ENCODE data around the gene C6orf47. TPM values are rescaled to one million over a fixed set of nuclear protein-coding genes. Genes with fewer than 3 reads are reported as not detected.
A peak's percentile ranks its signal among the peaks of the same experiment; 100 is the strongest.

Gene C6orf47
- total RNA-seq, 1 donor, result 20.7 TPM

DNA sequence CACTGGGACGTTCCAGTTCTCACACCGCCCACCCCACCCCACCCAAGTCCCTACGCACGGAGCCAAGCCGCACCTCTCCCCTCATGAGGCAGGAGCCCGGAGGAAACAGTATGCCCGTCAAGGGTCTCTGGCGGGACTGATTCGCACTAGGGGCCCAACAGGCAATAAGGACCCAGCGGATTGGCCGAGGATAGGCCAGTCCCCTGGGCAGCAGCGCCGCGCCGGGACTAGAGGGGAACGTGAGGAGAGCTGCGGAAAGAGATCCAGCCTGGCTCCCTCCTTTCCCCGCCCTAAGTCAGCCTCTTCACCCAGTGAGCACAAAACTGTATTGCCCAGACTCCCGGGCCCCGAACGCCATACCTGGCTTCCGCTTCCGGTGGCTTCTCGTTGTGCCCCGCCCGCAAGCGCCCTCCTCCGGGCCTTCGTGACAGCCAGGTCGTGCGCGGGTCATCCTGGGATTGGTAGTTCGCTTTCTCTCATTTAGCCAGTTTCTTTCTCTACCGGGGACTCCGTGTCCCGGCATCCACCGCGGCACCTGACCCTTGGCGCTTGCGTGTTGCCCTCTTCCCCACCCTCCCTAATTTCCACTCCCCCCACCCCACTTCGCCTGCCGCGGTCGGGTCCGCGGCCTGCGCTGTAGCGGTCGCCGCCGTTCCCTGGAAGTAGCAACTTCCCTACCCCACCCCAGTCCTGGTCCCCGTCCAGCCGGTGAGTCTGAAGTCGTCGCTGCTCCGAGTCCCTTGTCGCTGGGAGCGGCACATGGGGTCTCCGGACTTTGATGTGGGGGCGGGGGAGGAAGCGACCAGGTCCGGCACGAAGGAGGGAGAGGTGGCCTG lies 5.1 kb upstream of the C6orf47 start, which contains the start of gene CSNK2B:
TSS of gene CSNK2B (plus strand) at position 580 of the 836 bp plus-strand sequence. CDS start 752 bp downstream, outside the sequence.
- DNase-seq (ENCODE audit: low read depth), result peak; percentile 97
- TF ChIP-seq CTCF (IDR thresholded peaks at IDR 0.05; ENCODE audit: insufficient read depth, low read depth, low read length), result no peak
- H3K4me3 ChIP-seq (ENCODE audit: low read depth, low read length), result peak within 1 kb of the TSS; percentile 96

DNA sequence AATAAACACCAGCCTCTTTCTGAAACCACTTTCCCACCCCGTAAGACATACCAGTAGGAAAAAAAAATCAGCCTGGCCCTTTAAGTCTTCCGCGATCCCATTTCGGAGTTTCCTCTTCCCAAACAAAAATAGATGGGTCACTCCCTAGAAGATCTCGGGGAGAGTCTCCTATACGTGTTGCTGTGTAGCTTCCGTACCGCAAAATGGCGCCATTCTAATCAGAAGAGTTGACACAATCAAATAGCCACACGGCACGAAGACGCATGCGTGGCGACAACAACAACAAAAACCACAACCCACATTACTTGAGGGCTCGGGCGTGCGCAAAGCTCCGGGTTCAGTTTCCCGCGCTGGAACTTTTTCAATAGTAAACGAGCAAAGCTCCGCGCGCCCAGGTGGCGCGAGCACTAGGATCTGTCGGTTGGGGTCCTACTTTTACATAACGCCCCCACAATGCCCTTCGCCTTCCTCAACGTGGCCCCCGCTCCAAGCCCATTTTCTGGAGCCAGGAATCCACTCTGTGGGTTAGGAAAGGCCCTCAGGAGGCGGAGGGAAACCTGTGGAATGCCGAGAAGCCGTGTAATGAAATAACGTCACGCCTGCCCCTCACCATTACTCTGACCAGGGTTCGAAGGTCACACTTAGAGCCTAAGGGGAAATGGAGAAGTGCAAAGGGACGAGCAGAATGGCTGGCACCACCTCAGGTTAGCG lies 4.4 kb upstream of the C6orf47 start, which contains the start of gene GPANK1:
TSS of gene GPANK1 (minus strand) at position 208 of the 711 bp plus-strand sequence. CDS start 519 bp downstream, outside the sequence.
- TF ChIP-seq CTCF (IDR thresholded peaks at IDR 0.05; ENCODE audit: insufficient read depth, low read depth, low read length), result no peak
- H3K4me3 ChIP-seq (ENCODE audit: low read depth, low read length), result peak within 1 kb of the TSS; percentile 96
- peak; percentile 97 for DNase-seq (ENCODE audit: low read depth)

DNA sequence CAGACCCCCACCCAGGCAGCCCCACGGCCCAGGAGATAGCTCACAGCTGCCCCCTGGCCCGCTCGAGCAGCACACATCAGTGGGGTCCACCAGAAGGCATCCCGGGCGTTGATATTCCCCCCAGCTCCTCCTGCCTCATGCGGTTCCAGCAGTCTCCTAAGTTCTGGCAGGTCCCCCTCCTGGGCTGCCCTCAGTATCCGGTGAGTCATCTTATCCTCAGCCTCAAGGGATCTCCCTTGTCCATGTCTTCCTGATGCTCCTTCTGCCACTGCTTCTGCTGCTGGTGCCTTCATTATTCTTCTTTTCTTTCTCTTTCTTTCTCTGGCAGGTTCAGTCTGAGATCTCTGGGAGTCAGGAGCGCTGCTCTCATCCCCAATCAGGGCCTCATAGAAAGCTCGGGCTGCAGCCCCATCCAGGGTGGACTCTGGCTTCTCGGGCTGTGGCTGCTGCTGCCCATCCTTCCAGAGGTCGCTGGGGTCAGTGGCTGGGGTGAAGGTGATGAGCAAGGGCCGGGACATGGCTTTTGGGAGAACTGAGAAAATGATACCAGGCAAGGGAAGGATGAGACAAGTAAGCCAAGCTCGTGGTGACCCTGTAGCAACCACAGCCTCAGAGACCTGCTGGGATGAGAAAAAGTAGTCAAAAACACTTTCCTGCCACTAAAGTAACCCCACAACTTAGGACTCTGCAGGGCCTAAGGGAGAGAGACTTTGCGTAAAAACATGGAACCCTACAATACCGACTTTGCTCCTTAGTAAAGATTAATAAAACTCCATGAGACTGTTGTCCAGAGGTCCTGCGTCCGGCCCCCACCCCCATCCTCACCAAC lies 3.6 kb upstream of the C6orf47 start:
- DNase-seq (ENCODE audit: low read depth), result peak; percentile 80
- TF ChIP-seq CTCF (IDR thresholded peaks at IDR 0.05; ENCODE audit: insufficient read depth, low read depth, low read length), result no peak
- peak overlapping the region; percentile 96 for H3K4me3 ChIP-seq (ENCODE audit: low read depth, low read length)

DNA sequence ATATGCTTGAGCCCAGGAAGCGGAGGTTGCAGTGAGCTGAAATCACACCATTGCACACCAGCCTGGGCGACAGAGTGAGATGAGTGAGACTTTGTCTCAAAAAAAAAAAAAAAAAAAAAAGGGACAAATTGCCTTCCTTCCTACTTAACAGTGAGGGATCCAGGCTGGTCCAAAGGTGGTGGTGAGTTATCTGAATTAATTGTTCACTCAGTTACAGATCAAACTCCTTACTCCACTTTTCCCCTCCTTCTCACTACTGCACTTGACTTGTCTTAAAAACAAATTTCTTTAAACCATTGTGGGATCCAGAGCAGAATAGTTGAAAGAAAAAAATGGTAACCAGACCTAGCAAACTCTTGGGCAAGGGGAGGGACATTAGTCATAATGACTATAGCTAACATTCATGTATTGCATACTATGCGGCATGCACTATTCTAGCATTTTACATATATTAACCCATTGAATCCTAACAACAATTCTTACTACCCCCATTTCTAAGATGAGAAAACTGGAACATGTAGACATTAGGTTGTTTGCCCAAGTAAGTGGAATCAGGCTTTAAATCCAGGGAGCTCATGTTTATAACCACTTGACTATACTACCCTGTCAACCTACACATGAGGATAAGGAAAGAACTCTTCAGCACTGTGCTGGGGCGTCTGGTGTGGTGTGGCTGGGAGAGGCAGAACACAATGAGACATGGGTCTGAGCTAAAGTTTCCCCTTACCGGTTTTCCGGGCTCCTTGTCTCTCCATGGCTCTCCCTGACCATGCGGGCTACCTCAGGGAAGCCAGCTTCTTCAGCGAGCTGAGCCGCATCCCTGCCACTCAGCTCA lies 2.8 kb upstream of the C6orf47 start:
- no peak for DNase-seq (ENCODE audit: low read depth)
- H3K4me3 ChIP-seq (ENCODE audit: low read depth, low read length), result peak overlapping the region; percentile 96
- TF ChIP-seq CTCF (IDR thresholded peaks at IDR 0.05; ENCODE audit: insufficient read depth, low read depth, low read length), result no peak

DNA sequence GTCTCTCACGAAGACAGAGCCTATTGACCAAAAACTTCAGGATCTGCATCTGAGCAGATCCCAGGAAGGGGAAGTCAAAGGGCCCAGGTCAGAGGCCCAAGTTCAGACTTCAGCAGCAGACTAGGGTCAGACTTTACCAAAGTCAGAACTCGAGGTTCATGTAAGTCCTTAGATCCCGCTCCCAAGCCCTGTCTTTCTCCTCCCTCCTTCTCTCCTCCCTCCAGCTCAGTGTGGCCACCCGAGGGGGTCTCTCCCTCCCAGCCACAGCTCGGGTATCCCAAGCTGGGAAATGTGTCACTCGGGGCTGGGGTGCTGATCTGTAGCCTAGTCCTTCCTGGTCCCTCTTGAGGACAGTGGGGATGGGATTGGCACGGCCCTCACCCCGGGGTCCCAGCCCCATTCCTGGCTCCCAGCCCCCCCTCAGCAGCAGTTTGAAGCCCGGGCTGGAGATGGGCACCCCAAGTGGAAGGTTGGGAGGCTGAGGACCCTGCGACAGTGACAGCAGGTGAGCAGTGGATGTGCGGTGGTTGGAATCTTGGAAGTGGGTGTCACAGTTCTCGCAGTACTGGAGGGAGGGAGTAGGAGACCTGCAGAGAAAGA lies 1.6 kb upstream of the C6orf47 start:
- H3K4me3 ChIP-seq (ENCODE audit: low read depth, low read length), result no peak overlapping the region
- TF ChIP-seq CTCF (IDR thresholded peaks at IDR 0.05; ENCODE audit: insufficient read depth, low read depth, low read length), result no peak
- DNase-seq (ENCODE audit: low read depth), result no peak

Data from fibroblast of villous mesenchyme (primary cell).